K562 (cell line): ENCODE measurements around the gene MYB. TPM values are rescaled to one million over a fixed set of nuclear protein-coding genes. Genes with fewer than 3 reads are reported as not detected.
A peak's percentile ranks its signal among the peaks of the same experiment; 100 is the strongest.

Experiments
- ATAC-seq: fragments of 200-7000 bp; cut with Tn5 transposase; 3 replicates; pipeline ENCODE4 v1.9.1; 2020; ENCODE audit warnings: moderate library complexity
- BruUV-seq: library from RNA; stranded (reverse); fragments of 400-500 nt; replicated peaks from 2 replicates; lab custom pipeline; 2021; lab: Mats Ljungman, UMichigan
- CTCF ChIA-PET: fragments of 300-600 bp; formaldehyde crosslinking; extraction: SDS; loops from one replicate; lab custom pipeline; 2021; ENCODE audit warnings: low intra/inter-chr PET ratio; lab: Yijun Ruan, JAX
- POLR2A ChIA-PET: fragments of 300-600, 350-650 bp; sonication (Branson Sonifier 250); formaldehyde crosslinking; extraction: SDS; loops from one replicate; lab custom pipeline; 2021; ENCODE audit warnings: antibody characterized with exemption, inconsistent platforms; lab: Yijun Ruan, JAX
- DNase-seq, 4 experiments: peaks; one replicate each; pipeline versions ENCODE4 v3.0.0 to v3.0.0-alpha.2; 2011 to 2018; ENCODE audit warnings: low spot score in 3 of 4, mixed read lengths in 3 of 4; ENCODE audit errors: extremely low read depth in 1 of 4
- FAIRE-seq: peaks from 2 replicates; lab custom pipeline; 2011; peaks lifted over from hg19 to GRCh38; lab: Jason Lieb, UNC
- H2AFZ ChIP-seq: 2 replicates; pipeline ENCODE4 v1.6.0; 2011; ENCODE audit warnings: low read depth, low read length, control low read depth, inconsistent platforms
- H3K27ac ChIP-seq: fragments of 200-600 bp; 3 replicates; pipeline ENCODE4 v1.8.0; 2011; ENCODE audit warnings: low read depth, mild to moderate bottlenecking, control low read depth, inconsistent platforms, low read length, moderate library complexity, mixed read lengths; ENCODE audit errors: extremely low read depth
- H3K27me3 ChIP-seq, 2 experiments: fragments of 300-600 bp in 1 of 2; 2 replicates in 1 of 2; 3 replicates in 1 of 2; pipeline versions ENCODE4 v1.6.0 to v1.8.0; 2011; ENCODE audit warnings: inconsistent platforms in 2 of 2, low read length in 2 of 2, mild to moderate bottlenecking in 1 of 2, mixed read lengths in 1 of 2, moderate library complexity in 1 of 2; ENCODE audit not compliant: control insufficient read depth in 2 of 2, insufficient read depth in 2 of 2
- H3K36me3 ChIP-seq: fragments of 300-600 bp; 3 replicates; pipeline ENCODE4 v1.8.0; 2011; ENCODE audit warnings: mild to moderate bottlenecking, low read length, inconsistent platforms; ENCODE audit not compliant: control insufficient read depth, insufficient read depth
- H3K4me1 ChIP-seq, 2 experiments: fragments of 200-600 bp in 1 of 2; replicated peaks in 1 of 2; 2 replicates in 1 of 2; 3 replicates in 1 of 2; pipeline versions ENCODE4 v1.5.1 to v1.8.0; 2011; ENCODE audit warnings: inconsistent platforms in 2 of 2, low read length in 2 of 2, mild to moderate bottlenecking in 1 of 2, mixed read lengths in 1 of 2, moderate library complexity in 1 of 2; ENCODE audit not compliant: control insufficient read depth in 2 of 2, insufficient read depth in 2 of 2
- H3K4me2 ChIP-seq: 2 replicates; pipeline ENCODE4 v1.6.1; 2011; ENCODE audit warnings: low read length, control low read depth, inconsistent platforms, mixed read lengths; ENCODE audit not compliant: insufficient read depth
- H3K4me3 ChIP-seq: fragments of 200-600 bp; sonication (generic), shearing (Covaris generic); 2 replicates; pipeline ENCODE4 v1.5.1; 2016; ENCODE audit warnings: control low read depth, inconsistent platforms
- H3K79me2 ChIP-seq: fragments of 200-600 bp; 3 replicates; pipeline ENCODE4 v1.8.0; 2011; ENCODE audit warnings: low read length, inconsistent platforms; ENCODE audit not compliant: control insufficient read depth, insufficient read depth
- H3K9ac ChIP-seq, 2 experiments: 2 replicates each; pipeline versions ENCODE4 v1.6.0 to v1.6.1; 2011; ENCODE audit warnings: low read depth in 2 of 2, low read length in 2 of 2, control low read depth in 1 of 2, inconsistent platforms in 1 of 2, mild to moderate bottlenecking in 1 of 2, mixed read lengths in 1 of 2; ENCODE audit not compliant: insufficient read depth in 1 of 2
- H3K9me1 ChIP-seq: one replicate; pipeline ENCODE4 v1.6.0; 2011; ENCODE audit warnings: inconsistent platforms, mild to moderate bottlenecking, low read length, moderate library complexity; ENCODE audit not compliant: control insufficient read depth, insufficient read depth
- H3K9me3 ChIP-seq: replicated peaks from 2 replicates; pipeline ENCODE4 v1.5.1; 2011; ENCODE audit warnings: low read depth, low read length, inconsistent platforms; ENCODE audit not compliant: control insufficient read depth, insufficient read depth
- H4K20me1 ChIP-seq: replicated peaks from 2 replicates; pipeline ENCODE4 v1.6.1; 2011; ENCODE audit warnings: low read length, inconsistent platforms, mixed read lengths; ENCODE audit not compliant: control insufficient read depth, insufficient read depth
- CTBP1 ChIP-seq: fragments of 450-650 bp; IDR thresholded peaks from 2 replicates; pipeline ENCODE4 v1.6.1; 2016; ENCODE audit warnings: borderline replicate concordance
- KDM1A ChIP-seq, 2 experiments: fragments of 450-650 bp; IDR thresholded peaks; 2 replicates each; pipeline ENCODE4 v1.6.1; 2016; ENCODE audit warnings: mild to moderate bottlenecking in 2 of 2
- RBM25 ChIP-seq: fragments of 200-400 bp; formaldehyde crosslinking; IDR thresholded peaks from 2 replicates; pipeline ENCODE4 v1.6.1; 2018; ENCODE audit warnings: low read length, low read depth, moderate library complexity; ENCODE audit not compliant: severe bottlenecking
- ZBTB33 ChIP-seq: sonication (generic); formaldehyde crosslinking; IDR thresholded peaks from 2 replicates; pipeline ENCODE4 v1.8.1; 2023; ENCODE audit warnings: mild to moderate bottlenecking, missing genetic modification reagents
- ZC3H11A ChIP-seq: IDR thresholded peaks from 2 replicates; pipeline ENCODE4 v1.6.1; 2012; ENCODE audit warnings: low read depth, low read length, improper control_type of control experiment
- ZNF121 ChIP-seq: sonication (generic); formaldehyde crosslinking; conservative IDR thresholded peaks from 2 replicates; pipeline ENCODE4 v1.8.0; 2022; ENCODE audit warnings: missing genetic modification reagents
- whole genome bisulfite sequencing: fragments of 100-300 bp; shearing (Covaris generic); methylation state at CpG from one replicate; pipeline ENCODE4 v1.1.6; 2016; ENCODE audit warnings: low coverage, mixed read lengths; ENCODE audit not compliant: insufficient coverage; ENCODE audit errors: missing lambda C conversion rate; 5-methylcytosine and 5-hydroxymethylcytosine counted together
- in situ Hi-C: fragments of 300-500 bp; cut with MboI; formaldehyde crosslinking; loops from 4 replicates; pipeline ENCODE4 v1.15.0; 2018; ENCODE audit warnings: inconsistent platforms, mixed read lengths
- intact Hi-C: fragments of 100-400 bp; cut with micrococcal nuclease; formaldehyde crosslinking; loops from 2 replicates; pipeline ENCODE4 v1.14.2; 2022
- polyA plus RNA-seq, 8 experiments: library from polyadenylated mRNA; depleted of rRNA in 4 of 8; stranded (reverse) in 5 of 8; unstranded in 3 of 8; fragments of >200 nt; fragmentation: Nextera tagmentation in 2 of 8; fragmentation: Illumina TruSeq in 1 of 8; extraction: Ambion mirVana in 2 of 8; extraction: Trizol in 1 of 8; gene quantifications; 2 replicates each; pipeline versions ENCODE4 v1.2.1 to v1.2.3, GENCODE V29; 2011 to 2014; ENCODE audit warnings: inconsistent platforms in 1 of 8, missing spikeins in 1 of 8
- total RNA-seq, 7 experiments: library from RNA; depleted of rRNA in 6 of 7; stranded (reverse); fragments of >200 nt in 6 of 7; fragmentation: Illumina TruSeq in 2 of 7; extraction: Trizol in 2 of 7; gene quantifications; 2 replicates each; pipeline versions ENCODE4 v1.2.1 to v1.2.3, GENCODE V29; 2011 to 2021; ENCODE audit warnings: low replicate concordance in 1 of 7

MYB gene
- total and polyA plus RNA-seq, 9 of the 15 experiments (the other 6 are each of a cell fraction or from before 2014, with no cell fraction given) = 35.8 to 218 (median 140) TPM

DNA sequence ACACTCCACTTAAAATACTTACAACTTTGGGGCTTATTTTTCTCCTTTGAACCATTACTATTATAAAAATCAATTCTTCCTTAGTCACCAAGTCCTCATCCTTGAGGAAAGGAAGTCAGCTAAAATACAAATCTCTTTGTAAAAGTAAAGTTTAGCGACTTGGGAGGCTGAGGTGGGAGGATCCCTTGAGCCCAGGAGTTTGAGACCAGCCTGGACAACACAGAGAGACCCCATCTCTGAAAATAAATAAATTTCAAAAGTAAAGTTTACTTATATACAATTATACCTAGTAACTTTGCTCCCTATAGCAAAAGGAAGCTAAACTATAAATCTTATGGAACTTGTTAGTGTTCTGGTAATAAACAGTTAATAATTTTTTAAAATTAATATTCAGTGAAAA, 40.4 kb downstream of the MYB start:
- POLR2A ChIA-PET = interaction anchor here (2.0 kb wide), 1 partner anchor 9 kb away, joined by 8 read pairs; no protein-coding TSS in a partner anchor
- Histone ChIP-seq H3K9ac (no peak overlapping the region), H2AFZ (no peak overlapping the region), H3K4me1 (no peaks in the 10 kb centered on the region), H4K20me1 (no peaks in the 10 kb centered on the region), H3K9me1 (no peaks in the 10 kb centered on the region), H3K36me3 (peaks cover 46% of the 10 kb centered on the region), H3K9me3 (peaks cover 4% of the 10 kb centered on the region; the same call in 1 of the 2 replicates), H3K27me3 (no peaks in the 10 kb centered on the region), H3K27ac (no peak overlapping the region), H3K4me2 (no peak overlapping the region), H3K79me2 (no peaks in the 10 kb centered on the region), H3K4me3 (no peak overlapping the region)
- FAIRE-seq (no peak), ATAC-seq (no peak), DNase-seq (no peak)
- CTCF ChIA-PET = no interaction called here
- WGBS = 72% methylated on average over 1 of the region's 1 CpG
- no TSS peak for BruUV-seq
- TF ChIP-seq ZC3H11A (no peak), KDM1A (IDR thresholded peaks at IDR 0.05) (no peak), RBM25 (peak; percentile 52), CTBP1 (no peak), ZBTB33 (no peak), ZNF121 (CRISPR knock-in tag) (peak; percentile 58; the same call in 1 of the 2 replicates)
- intact Hi-C loops = no loop called here
- in situ Hi-C loops = no loop called here
